ENCODE results near the gene ARPC2. TPM values are rescaled to one million over a fixed set of nuclear protein-coding genes. Genes with fewer than 3 reads are reported as not detected.

ARPC2 gene
- total and polyA plus RNA-seq, 4 donors = 58.1 to 83.6 (median 73.7) TPM

DNA sequence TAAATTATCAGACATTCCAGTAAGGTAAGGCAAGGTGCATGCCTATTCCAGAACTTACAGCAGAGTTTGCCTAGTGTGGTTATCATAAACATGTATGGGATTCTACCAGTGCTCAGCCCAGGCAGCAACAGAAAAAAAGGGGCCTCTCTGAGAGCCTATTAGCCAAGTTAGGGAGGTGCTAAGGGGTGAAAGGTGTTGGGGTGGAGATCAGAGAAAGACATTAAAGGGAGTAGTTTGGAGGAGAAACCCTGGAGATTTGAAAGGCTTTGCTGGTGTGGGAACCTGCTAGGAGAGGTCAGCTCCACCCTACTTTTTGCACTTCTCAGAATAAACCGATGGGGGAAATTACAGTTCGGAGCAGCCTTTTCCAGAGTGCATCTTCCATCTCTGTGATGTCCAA lies 2.9 kb downstream of the ARPC2 start:
- TF ChIP-seq NR2F2 (IDR thresholded peaks at IDR 0.05) (no peak), HNF4G (IDR thresholded peaks at IDR 0.05) (no peak), EGR1 (IDR thresholded peaks at IDR 0.05; ENCODE audit: low read depth in 2 of 2) (no peak), FOXA2 (IDR thresholded peaks at IDR 0.05) (no peak), RAD21 (IDR thresholded peaks at IDR 0.05) (no peak), HNF4A (conservative IDR thresholded peaks at IDR 0.05) (no peak), SP1 (IDR thresholded peaks at IDR 0.05) (no peak), GABPA (IDR thresholded peaks at IDR 0.05 in 1 of 2, conservative IDR thresholded peaks at IDR 0.05 in 1 of 2) (no peak), CTCF (IDR thresholded peaks at IDR 0.05; ENCODE audit: low read depth, low read length, missing input control) (no peak), ZBTB33 (IDR thresholded peaks at IDR 0.05) (no peak), TAF1 (conservative IDR thresholded peaks at IDR 0.05) (no peak), YY1 (IDR thresholded peaks at IDR 0.05) (no peak)
- TF ChIP-seq, protein P1, sequence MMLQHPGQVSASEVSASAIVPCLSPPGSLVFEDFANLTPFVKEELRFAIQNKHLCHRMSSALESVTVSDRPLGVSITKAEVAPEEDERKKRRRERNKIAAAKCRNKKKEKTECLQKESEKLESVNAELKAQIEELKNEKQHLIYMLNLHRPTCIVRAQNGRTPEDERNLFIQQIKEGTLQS (IDR thresholded peaks at IDR 0.05) = no peak
- TF ChIP-seq, protein P2, sequence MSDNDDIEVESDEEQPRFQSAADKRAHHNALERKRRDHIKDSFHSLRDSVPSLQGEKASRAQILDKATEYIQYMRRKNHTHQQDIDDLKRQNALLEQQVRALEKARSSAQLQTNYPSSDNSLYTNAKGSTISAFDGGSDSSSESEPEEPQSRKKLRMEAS (IDR thresholded peaks at IDR 0.05) = no peak
- Histone ChIP-seq H3K4me1 (ENCODE audit: control insufficient read depth in 4 of 4, insufficient read depth in 4 of 4, low read length in 3 of 4) (peaks cover 6 to 34% (median 15%) of the 10 kb centered on the region in 4 donors), H3K27ac (ENCODE audit: low read depth in 1 of 2, low read length in 2 of 2) (no peak overlapping the region), H3K4me3 (ENCODE audit: low read depth in 1 of 3, low read length in 3 of 3) (no peak overlapping the region), H3K9ac (ENCODE audit: low read depth in 1 of 2, low read length in 2 of 2) (no peak overlapping the region), H3K36me3 (ENCODE audit: control insufficient read depth in 4 of 4, insufficient read depth in 3 of 4, low read depth in 1 of 4, low read length in 3 of 4) (peaks cover 0 to 2% (median 0%) of the 10 kb centered on the region in 4 donors), H3K27me3 (ENCODE audit: control insufficient read depth in 4 of 4, insufficient read depth in 4 of 4, low read length in 3 of 4) (no peaks in the 10 kb centered on the region), H3K9me3 (ENCODE audit: control insufficient read depth in 4 of 4, low read length in 3 of 4) (no peaks in the 10 kb centered on the region)
- 70% methylated on average over 2 of the region's 2 CpGs for WGBS
- no peak for DNase-seq (ENCODE audit: low spot score)

GRCh38 chr2:218221000-218221399 lies 4.0 kb downstream of the ARPC2 start:
- TF ChIP-seq CTCF (IDR thresholded peaks at IDR 0.05; ENCODE audit: low read depth, low read length, missing input control) (no peak), HNF4G (IDR thresholded peaks at IDR 0.05) (no peak), ZBTB33 (IDR thresholded peaks at IDR 0.05) (no peak), FOXA2 (IDR thresholded peaks at IDR 0.05) (no peak), GABPA (IDR thresholded peaks at IDR 0.05 in 1 of 2, conservative IDR thresholded peaks at IDR 0.05 in 1 of 2) (no peak), NR2F2 (IDR thresholded peaks at IDR 0.05) (no peak), SP1 (IDR thresholded peaks at IDR 0.05) (no peak), YY1 (IDR thresholded peaks at IDR 0.05) (no peak), EGR1 (IDR thresholded peaks at IDR 0.05; ENCODE audit: low read depth in 2 of 2) (no peak), HNF4A (conservative IDR thresholded peaks at IDR 0.05) (no peak), JUND (IDR thresholded peaks at IDR 0.05) (no peak)
- TF ChIP-seq, protein P1 (IDR thresholded peaks at IDR 0.05) = no peak
- TF ChIP-seq, protein P2 (IDR thresholded peaks at IDR 0.05) = no peak
- TF ChIP-seq, protein P3, sequence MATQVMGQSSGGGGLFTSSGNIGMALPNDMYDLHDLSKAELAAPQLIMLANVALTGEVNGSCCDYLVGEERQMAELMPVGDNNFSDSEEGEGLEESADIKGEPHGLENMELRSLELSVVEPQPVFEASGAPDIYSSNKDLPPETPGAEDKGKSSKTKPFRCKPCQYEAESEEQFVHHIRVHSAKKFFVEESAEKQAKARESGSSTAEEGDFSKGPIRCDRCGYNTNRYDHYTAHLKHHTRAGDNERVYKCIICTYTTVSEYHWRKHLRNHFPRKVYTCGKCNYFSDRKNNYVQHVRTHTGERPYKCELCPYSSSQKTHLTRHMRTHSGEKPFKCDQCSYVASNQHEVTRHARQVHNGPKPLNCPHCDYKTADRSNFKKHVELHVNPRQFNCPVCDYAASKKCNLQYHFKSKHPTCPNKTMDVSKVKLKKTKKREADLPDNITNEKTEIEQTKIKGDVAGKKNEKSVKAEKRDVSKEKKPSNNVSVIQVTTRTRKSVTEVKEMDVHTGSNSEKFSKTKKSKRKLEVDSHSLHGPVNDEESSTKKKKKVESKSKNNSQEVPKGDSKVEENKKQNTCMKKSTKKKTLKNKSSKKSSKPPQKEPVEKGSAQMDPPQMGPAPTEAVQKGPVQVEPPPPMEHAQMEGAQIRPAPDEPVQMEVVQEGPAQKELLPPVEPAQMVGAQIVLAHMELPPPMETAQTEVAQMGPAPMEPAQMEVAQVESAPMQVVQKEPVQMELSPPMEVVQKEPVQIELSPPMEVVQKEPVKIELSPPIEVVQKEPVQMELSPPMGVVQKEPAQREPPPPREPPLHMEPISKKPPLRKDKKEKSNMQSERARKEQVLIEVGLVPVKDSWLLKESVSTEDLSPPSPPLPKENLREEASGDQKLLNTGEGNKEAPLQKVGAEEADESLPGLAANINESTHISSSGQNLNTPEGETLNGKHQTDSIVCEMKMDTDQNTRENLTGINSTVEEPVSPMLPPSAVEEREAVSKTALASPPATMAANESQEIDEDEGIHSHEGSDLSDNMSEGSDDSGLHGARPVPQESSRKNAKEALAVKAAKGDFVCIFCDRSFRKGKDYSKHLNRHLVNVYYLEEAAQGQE (IDR thresholded peaks at IDR 0.05) = no peak
- Histone ChIP-seq H3K27ac (ENCODE audit: low read depth in 1 of 2, low read length in 2 of 2) (no peak overlapping the region), H3K9me3 (ENCODE audit: control insufficient read depth in 4 of 4, low read length in 3 of 4) (no peaks in the 10 kb centered on the region), H3K27me3 (ENCODE audit: control insufficient read depth in 4 of 4, insufficient read depth in 4 of 4, low read length in 3 of 4) (no peaks in the 10 kb centered on the region), H3K9ac (ENCODE audit: low read depth in 1 of 2, low read length in 2 of 2) (no peak overlapping the region), H3K4me1 (ENCODE audit: control insufficient read depth in 4 of 4, insufficient read depth in 4 of 4, low read length in 3 of 4) (peaks cover 6 to 32% (median 15%) of the 10 kb centered on the region in 4 donors), H3K36me3 (ENCODE audit: control insufficient read depth in 4 of 4, insufficient read depth in 3 of 4, low read depth in 1 of 4, low read length in 3 of 4) (peaks cover 0 to 4% (median 0%) of the 10 kb centered on the region in 4 donors), H3K4me3 (ENCODE audit: low read depth in 1 of 3, low read length in 3 of 3) (no peak overlapping the region)
- DNase-seq (ENCODE audit: low spot score) = no peak
- 56% methylated on average over 5 of the region's 5 CpGs for WGBS
